AG04449 (cell line): ENCODE measurements around the gene ALDH6A1.

Experiments used
- CTCF ChIA-PET: fragments of 350-600 bp; formaldehyde crosslinking; extraction: SDS; loops from one replicate; lab custom pipeline; 2021; ENCODE audit warnings: antibody characterized with exemption; lab: Yijun Ruan, JAX
- POLR2A ChIA-PET: fragments of 400-600, 350-600 bp; formaldehyde crosslinking; extraction: SDS; loops from one replicate; lab custom pipeline; 2020; ENCODE audit warnings: antibody characterized with exemption, inconsistent platforms; lab: Yijun Ruan, JAX
- DNase-seq: peaks from one replicate; pipeline ENCODE4 v3.0.0-alpha.2; 2010; ENCODE audit warnings: low read depth, low spot score
- H3K4me3 ChIP-seq: 2 replicates; pipeline ENCODE4 v1.5.1; 2011; ENCODE audit warnings: low read depth, mild to moderate bottlenecking, control low read depth, low read length
- CTCF ChIP-seq: IDR thresholded peaks from one replicate; pipeline ENCODE4 v1.5.1; 2011; ENCODE audit warnings: mild to moderate bottlenecking, moderate library complexity, low read length, control low read depth, inconsistent platforms; ENCODE audit not compliant: insufficient read depth; ENCODE audit errors: missing control alignments

The ALDH6A1 gene

GRCh38 chr14:74008843-74009499 lies 75.3 kb downstream of the ALDH6A1 start:
- DNase-seq = no peak
- TF ChIP-seq CTCF = no peak
- CTCF ChIA-PET = interaction anchor here (1.1 kb wide), 1 partner anchor 10 kb away, joined by 3 read pairs; no protein-coding TSS in a partner anchor
- POLR2A ChIA-PET = no interaction called here
- H3K4me3 ChIP-seq = no peak overlapping the region
